Activated CD4-positive, alpha-beta T cell treated with anti-CD3 and anti-CD28 coated beads, Interleukin-2, amount 10 ng/mL, durations not matched to agents 7 days and 5 days (primary cell): ENCODE data around the gene WDR70. TPM values are rescaled to one million over a fixed set of nuclear protein-coding genes. Genes with fewer than 3 reads are reported as not detected.
"Not testable (repeated sequence)": the region's sequence is repeated elsewhere in the genome, so short reads cannot be mapped to it uniquely, and the experiment has no call there.

ENCODE experiments used
- CTCF ChIA-PET: fragments of 350-600 bp; sonication (Branson Sonifier 250); formaldehyde crosslinking; loops from one replicate; lab custom pipeline; 2021; ENCODE audit warnings: antibody characterized with exemption; lab: Charles Lee
- POLR2A ChIA-PET: fragments of 350-600 bp; sonication (Branson Sonifier 250); formaldehyde crosslinking; loops from one replicate; lab custom pipeline; 2021; ENCODE audit warnings: antibody characterized with exemption; lab: Charles Lee
- DNase-seq: peaks from one replicate; pipeline ENCODE4 v3.0.0-alpha.2; 2020
- H3K27ac Mint-ChIP-seq: one replicate; pipeline ENCODE4 v1.8.0; 2021; ENCODE audit warnings: mild to moderate bottlenecking, moderate library complexity, mixed read lengths
- H3K27me3 Mint-ChIP-seq: one replicate; pipeline ENCODE4 v1.8.0; 2021; ENCODE audit warnings: mixed read lengths
- H3K36me3 Mint-ChIP-seq: one replicate; pipeline ENCODE4 v1.8.0; 2021; ENCODE audit warnings: low read depth, mixed read lengths
- H3K4me1 Mint-ChIP-seq: one replicate; pipeline ENCODE4 v1.8.0; 2021; ENCODE audit warnings: mixed read lengths
- H3K4me3 Mint-ChIP-seq: one replicate; pipeline ENCODE4 v1.8.0; 2021; ENCODE audit warnings: mild to moderate bottlenecking, moderate library complexity, mixed read lengths
- H3K9me3 Mint-ChIP-seq: one replicate; pipeline ENCODE4 v1.8.0; 2021; ENCODE audit warnings: mixed read lengths
- total RNA-seq, 2 experiments: library from RNA; stranded (reverse); gene quantifications; one replicate each; pipeline ENCODE4 v1.2.3, GENCODE V29; 2021

Gene WDR70
- total RNA-seq, 2 experiments from 2014 or later: 31.8 to 38.3 TPM

DNA sequence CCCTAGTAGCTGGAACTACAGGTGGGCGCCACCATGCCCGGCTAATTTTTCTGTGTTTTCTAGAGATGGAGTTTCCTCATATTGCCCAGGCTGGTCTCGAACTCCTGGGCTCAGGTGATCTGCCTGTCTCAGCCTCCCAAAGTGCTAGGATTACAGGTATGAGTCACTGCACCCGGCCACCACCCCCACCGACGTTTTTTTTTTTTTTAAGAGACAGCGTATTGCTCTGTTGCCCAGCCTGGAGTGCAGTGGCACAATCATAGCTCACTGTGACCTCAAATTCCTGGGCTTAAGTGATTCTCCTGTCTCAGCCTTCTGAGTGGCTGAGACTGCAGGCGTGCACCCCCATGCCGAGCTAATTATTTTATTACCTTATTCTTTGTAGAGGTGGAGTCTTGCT, 38.2 kb downstream of the WDR70 start:
- H3K27ac Mint-ChIP-seq: no peak overlapping the region
- no peak overlapping the region for H3K4me3 Mint-ChIP-seq
- H3K9me3 Mint-ChIP-seq: no peaks in the 10 kb centered on the region
- CTCF ChIA-PET: interaction anchor here (1.0 kb wide), 1 partner anchor 12 kb away, joined by 3 read pairs; no protein-coding TSS in a partner anchor
- peaks cover 17% of the 10 kb centered on the region for H3K36me3 Mint-ChIP-seq
- H3K4me1 Mint-ChIP-seq: peaks cover 3% of the 10 kb centered on the region
- no peak for DNase-seq
- H3K27me3 Mint-ChIP-seq: no peaks in the 10 kb centered on the region
- POLR2A ChIA-PET: no interaction called here

DNA sequence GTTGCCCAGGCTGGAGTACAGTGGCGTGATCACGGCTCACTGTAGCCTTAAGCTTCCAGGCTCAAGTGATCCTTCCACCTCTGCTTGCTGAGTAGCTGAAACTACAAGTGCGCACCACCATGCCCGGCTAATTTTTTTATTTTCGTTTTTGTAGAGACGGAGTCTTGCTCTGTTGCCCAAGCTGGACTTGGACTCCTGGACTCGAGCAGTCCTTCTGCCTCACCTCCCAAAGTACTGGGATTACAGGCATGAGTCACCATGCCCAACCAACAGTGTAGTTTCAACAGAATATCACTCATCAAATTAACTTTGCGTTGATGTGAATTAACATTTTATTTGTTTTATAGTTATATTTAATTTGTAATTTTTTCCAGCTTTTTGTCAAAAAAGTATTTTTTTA, 45.3 kb downstream of the WDR70 start:
- CTCF ChIA-PET: no interaction called here
- POLR2A ChIA-PET: no interaction called here
- Mint-ChIP-seq H3K4me3 (no peak overlapping the region), H3K27ac (no peak overlapping the region), H3K4me1 (peaks cover 5% of the 10 kb centered on the region), H3K27me3 (no peaks in the 10 kb centered on the region), H3K9me3 (no peaks in the 10 kb centered on the region), H3K36me3 (peaks cover 10% of the 10 kb centered on the region)
- no peak for DNase-seq

DNA sequence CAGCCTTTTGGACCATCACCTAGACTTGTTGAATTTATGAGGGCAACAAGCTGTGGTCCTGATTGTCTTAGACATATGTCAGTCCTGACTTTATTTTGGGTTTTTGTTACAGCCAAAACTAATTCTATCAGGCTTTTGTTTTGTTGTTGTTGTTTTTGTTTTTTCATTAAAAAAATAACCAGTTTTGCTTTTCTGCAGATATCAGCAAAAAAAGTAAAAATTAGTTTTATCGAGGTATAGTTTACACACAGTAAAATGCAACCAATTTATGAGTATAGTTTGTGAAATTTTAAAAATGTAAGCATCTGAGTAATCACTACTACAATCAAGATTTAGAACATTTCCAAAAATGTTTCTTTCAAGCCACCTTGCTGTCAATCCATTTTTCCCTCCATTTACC, 48.9 kb downstream of the WDR70 start:
- POLR2A ChIA-PET: no interaction called here

DNA sequence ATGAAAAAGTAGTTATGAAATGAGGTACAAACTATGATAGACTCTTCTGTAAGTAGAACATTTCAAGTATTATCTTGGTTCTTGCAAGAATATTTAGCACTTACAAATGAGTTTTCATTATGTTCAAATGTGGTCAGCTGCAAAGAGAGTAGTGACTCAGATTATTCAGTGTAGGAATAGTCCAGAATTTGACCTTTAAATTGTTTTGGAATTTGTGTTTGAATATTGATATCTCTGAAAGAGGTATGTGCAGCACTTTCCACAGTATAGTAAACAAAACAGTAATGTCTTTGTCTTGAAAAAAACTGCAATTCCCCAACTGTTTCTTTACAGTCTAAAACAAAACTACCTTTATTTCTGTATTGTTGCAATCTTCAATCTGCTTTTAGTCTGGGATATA, 56.1 kb downstream of the WDR70 start:
- DNase-seq: no peak
- Mint-ChIP-seq H3K9me3 (no peaks in the 10 kb centered on the region), H3K4me1 (no peaks in the 10 kb centered on the region), H3K27me3 (no peaks in the 10 kb centered on the region), H3K36me3 (peaks cover 22% of the 10 kb centered on the region), H3K4me3 (no peak overlapping the region), H3K27ac (no peak overlapping the region)
- POLR2A ChIA-PET: no interaction called here
- CTCF ChIA-PET: interaction anchor here (0.6 kb wide), 1 partner anchor 475 kb away, joined by 3 read pairs; no protein-coding TSS in a partner anchor

More for the DNA sequence above, 48.9 kb downstream of the WDR70 start:
- H3K36me3 Mint-ChIP-seq: peaks cover 10% of the 10 kb centered on the region
- no peaks in the 10 kb centered on the region for H3K9me3 Mint-ChIP-seq
- no peak for DNase-seq
- no peak overlapping the region for H3K4me3 Mint-ChIP-seq
- H3K27me3 Mint-ChIP-seq: no peaks in the 10 kb centered on the region
- no peak overlapping the region for H3K27ac Mint-ChIP-seq
- CTCF ChIA-PET: no interaction called here
- H3K4me1 Mint-ChIP-seq: peaks cover under 1% of the 10 kb centered on the region

DNA sequence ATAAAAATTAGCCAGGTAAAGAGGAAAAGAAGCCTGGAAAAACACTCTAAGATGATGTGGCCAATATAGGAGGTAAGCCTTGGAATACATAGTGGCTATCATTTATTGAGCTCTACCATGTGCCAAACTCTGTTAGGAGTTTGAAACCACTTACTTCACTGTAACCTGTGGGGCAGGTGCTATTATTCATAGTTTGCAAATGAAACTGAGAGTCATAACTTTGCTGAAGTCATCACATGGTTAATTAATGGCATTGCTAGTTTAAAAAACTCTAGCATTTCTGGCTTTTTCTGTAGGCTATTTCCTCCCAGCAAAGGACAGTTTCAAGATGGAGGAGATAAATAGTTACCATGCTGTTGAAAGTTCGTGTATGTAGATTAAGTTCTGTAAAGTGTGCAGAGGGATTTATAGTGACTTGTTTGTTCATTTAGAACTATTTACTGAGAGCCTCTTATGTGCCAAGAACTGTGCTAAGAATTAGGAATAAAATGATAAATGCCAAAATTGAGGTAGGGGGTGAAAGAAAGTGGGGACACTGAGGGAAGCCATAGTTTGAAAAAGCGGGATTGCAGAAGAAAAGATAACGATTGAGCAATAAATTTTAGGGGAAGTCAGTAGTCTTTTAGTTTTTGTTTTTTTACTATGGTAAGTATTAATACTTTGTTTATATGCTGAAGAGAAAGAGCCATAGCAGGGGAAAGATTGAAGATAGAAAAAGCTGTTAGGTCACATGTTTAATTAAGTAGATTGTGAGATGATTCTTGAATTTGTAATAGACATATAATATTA, 57.2 kb downstream of the WDR70 start:
- Mint-ChIP-seq H3K27me3 (no peaks in the 10 kb centered on the region), H3K9me3 (no peaks in the 10 kb centered on the region), H3K4me3 (no peak overlapping the region), H3K27ac (no peak overlapping the region), H3K4me1 (no peaks in the 10 kb centered on the region), H3K36me3 (peaks cover 23% of the 10 kb centered on the region)
- POLR2A ChIA-PET: no interaction called here
- CTCF ChIA-PET: no interaction called here
- DNase-seq: no peak

DNA sequence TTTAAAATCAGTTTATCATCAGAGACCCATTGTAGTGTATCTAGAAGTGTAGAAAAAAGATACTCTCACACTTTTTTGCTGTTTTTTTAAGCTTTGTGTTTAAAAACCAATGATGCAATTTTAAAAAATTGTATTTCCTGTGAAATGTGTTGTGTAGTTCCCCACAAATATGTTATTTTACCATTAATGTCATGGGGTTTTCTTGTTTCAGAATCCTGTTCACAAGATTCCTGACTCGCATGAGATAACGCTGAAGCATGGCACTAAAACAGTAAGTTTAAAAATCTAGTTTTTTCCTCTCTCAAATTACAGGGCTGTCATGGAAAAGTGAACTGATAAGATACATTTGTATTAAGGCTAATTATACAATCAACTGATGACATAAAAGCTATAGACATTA, 58.6 kb downstream of the WDR70 start:
- Mint-ChIP-seq H3K27me3 (no peaks in the 10 kb centered on the region), H3K27ac (no peak overlapping the region), H3K4me3 (no peak overlapping the region), H3K36me3 (peaks cover 20% of the 10 kb centered on the region), H3K9me3 (no peaks in the 10 kb centered on the region), H3K4me1 (no peaks in the 10 kb centered on the region)
- ChIA-PET CTCF (no interaction called here), POLR2A (no interaction called here)
- no peak for DNase-seq

DNA sequence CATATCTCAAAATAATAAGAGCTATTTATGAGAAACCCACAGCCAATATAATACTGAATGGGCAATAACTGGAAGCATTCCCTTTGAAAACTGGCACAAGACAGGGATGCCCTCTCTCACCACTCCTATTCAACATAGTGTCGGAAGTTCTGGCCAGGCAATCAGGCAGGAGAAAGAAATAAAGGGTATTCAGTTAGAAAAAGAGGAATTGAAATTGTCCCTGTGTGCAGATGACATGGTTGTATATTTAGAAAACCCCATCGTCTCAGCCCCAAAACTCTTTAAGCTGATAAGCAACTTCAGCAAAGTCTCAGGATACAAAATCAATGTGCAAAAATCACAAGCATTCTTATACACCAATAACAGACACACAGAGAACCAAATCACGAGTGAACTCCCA, 66.7 kb downstream of the WDR70 start:
- H3K27me3 Mint-ChIP-seq, H3K4me3 Mint-ChIP-seq, H3K27ac Mint-ChIP-seq, CTCF ChIA-PET, H3K9me3 Mint-ChIP-seq, H3K4me1 Mint-ChIP-seq, POLR2A ChIA-PET, DNase-seq: not testable (repeated sequence)
- H3K36me3 Mint-ChIP-seq: peaks cover 38% of the 10 kb centered on the region

DNA sequence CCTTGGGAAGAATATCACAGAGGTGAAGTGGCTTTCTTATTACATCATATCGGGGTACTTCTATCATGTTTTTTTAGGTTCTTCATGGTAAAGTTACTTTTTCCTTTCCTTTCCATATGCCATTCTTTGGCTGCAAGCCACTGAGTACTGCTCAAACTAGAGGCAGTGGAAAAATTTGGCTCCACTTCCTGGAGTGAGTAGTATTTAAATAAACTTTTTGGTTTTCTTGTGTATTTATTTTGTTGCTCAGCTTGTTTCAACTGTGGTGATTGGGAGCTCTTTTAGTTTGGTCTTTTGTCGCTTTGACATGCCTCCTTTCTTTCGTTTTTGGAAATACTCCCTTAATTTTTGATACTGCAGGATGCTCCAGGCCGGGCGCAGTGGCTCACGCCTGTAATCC, 69.8 kb downstream of the WDR70 start:
- Mint-ChIP-seq H3K36me3 (peaks cover 50% of the 10 kb centered on the region), H3K4me3 (no peak overlapping the region), H3K27ac (no peak overlapping the region), H3K27me3 (no peaks in the 10 kb centered on the region), H3K4me1 (no peaks in the 10 kb centered on the region), H3K9me3 (peaks cover 20% of the 10 kb centered on the region)
- CTCF ChIA-PET: no interaction called here
- POLR2A ChIA-PET: no interaction called here
- no peak for DNase-seq

DNA sequence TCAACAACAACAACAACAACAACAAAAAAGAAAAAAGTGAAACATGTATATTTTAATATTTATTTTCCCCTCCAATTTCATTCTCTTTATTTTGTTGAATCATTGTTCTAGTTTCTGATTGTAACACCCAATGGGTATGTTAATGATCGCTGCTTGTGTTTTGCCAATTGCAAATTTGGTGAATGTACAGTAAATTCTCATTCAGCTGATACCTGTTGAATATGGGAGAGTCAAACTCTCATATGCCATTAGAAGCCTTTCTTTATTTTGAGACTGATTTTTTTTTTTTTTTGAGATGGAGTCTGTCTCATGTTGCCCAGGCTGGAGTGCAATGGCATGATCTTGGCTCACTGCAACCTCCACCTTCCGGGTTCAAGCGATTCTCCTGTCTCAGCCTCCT, 72.9 kb downstream of the WDR70 start:
- peaks cover 30% of the 10 kb centered on the region for H3K36me3 Mint-ChIP-seq

DNA sequence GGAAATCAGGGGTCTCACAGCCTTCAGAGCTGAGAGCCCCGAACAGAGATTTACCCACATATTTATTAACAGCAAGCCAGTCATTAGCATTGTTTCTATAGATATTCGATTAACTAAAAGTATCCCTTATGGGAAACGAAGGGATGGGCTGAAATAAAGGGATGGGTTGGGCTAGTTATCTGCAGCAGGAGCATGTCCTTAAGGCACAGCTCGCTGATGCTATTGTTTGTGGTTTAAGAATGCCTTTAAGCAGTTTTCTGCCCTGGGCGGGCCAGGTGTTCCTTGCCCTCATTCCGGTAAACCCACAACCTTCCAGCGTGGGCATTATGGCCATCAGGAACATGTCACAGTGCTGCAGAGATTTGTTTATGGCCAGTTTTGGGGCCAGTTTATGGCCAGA, 74.1 kb downstream of the WDR70 start:
- H3K27me3 Mint-ChIP-seq, POLR2A ChIA-PET, H3K4me1 Mint-ChIP-seq, H3K27ac Mint-ChIP-seq, CTCF ChIA-PET, H3K4me3 Mint-ChIP-seq, DNase-seq: not testable (repeated sequence)
- Mint-ChIP-seq H3K9me3 (peaks cover 10% of the 10 kb centered on the region), H3K36me3 (peaks cover 25% of the 10 kb centered on the region)

More for the DNA sequence above, 72.9 kb downstream of the WDR70 start:
- H3K4me1 Mint-ChIP-seq, DNase-seq, H3K27ac Mint-ChIP-seq, H3K4me3 Mint-ChIP-seq, H3K27me3 Mint-ChIP-seq, POLR2A ChIA-PET, CTCF ChIA-PET: not testable (repeated sequence)
- H3K9me3 Mint-ChIP-seq: peaks cover 16% of the 10 kb centered on the region

DNA sequence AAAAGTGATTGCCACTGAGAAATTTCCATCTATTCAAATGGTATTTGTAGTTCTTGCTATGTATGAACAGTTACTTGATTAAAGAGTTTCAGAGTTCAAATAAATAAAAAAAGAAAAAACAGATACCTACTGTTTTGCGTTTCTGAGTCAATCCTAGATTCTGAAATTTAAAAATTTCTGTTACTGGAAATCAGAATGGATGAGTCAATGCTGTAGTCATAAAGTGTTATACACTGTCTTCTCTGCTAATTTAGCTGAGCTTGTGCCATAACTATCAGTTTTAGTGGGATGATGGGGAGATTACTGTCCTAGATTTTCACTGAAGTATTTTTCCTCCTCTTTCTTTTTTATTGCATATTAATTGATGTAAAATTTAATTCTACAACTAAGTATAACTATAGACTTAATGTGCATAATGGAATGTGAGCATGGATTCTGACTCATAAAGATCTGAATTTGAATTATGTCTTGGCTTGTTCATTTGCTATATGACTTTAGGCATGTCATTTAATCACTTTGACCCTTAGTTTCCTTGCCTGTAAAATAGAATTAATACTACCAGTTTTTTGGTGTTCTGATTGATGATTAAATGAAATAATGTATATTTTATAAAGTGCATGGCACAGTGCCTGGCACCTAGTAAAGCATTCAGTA, 75.4 kb downstream of the WDR70 start:
- H3K4me3 Mint-ChIP-seq, H3K27me3 Mint-ChIP-seq, DNase-seq, H3K4me1 Mint-ChIP-seq, H3K27ac Mint-ChIP-seq, POLR2A ChIA-PET: not testable (repeated sequence)
- H3K9me3 Mint-ChIP-seq: peaks cover 10% of the 10 kb centered on the region
- CTCF ChIA-PET: interaction anchor here (0.7 kb wide), 1 partner anchor 20 kb away, joined by 3 read pairs; no protein-coding TSS in a partner anchor
- peaks cover 21% of the 10 kb centered on the region for H3K36me3 Mint-ChIP-seq

DNA sequence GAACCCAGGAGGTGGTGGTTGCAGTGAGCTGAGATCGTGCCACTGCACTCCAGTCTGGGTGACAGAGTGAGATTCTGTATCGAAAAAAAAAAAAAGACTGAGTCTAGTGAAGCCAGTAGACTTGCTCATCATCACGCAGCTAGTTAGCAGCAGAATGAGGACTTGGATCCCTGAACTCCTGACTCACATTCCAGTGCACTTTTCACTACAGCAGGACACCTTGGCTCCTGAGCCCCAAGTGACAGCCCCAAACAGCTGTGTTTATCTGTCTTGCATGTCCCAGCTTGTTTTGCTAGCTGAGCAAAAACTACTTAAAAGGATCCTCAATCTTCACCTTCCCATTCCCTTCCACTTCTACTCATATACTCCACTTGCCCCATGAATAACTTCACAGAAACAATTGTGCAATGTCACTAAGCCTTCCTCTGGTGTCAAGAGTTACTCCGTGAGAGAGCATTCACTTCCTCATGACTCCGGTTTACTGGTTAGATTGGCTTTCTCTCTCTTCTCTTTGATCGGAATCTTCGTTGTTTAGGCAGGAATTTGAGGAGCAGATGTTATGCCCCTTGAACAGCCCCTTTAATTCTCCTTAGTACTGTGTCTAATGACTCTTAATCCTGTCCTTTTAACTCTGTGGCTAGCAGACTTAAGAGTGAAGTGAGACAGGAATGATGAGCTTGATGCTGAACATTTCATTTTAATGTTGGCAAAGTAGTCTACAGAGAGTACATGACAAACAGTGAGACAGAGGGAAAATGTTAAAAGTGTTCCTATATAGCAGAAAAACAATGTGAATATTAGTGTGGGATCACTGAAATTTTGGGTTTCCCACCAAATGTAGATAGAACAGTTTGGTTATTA, 84.3 kb downstream of the WDR70 start:
- H3K9me3 Mint-ChIP-seq, H3K4me3 Mint-ChIP-seq, POLR2A ChIA-PET, CTCF ChIA-PET, H3K27me3 Mint-ChIP-seq, DNase-seq, H3K27ac Mint-ChIP-seq, H3K4me1 Mint-ChIP-seq: not testable (repeated sequence)
- peaks cover 11% of the 10 kb centered on the region for H3K36me3 Mint-ChIP-seq

DNA sequence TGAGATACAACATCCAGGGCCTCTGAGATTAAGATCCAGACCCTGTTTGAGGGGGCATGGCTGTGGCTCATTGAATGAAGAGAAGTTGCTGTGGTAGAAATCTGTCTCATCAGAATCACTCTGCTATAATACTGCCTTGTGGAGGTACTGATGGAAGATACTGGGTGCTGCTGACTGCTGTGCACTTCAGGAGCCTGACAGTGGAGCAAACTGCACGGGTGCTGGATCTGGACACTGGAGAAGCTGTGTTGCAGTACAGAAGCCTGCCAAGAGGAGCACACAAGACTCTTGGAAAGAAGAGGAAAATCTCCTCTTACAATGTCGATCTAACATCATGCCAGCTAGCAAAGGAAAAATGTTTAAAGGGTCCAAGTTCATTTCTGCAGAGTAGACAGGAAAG, 85.5 kb downstream of the WDR70 start:
- H3K4me1 Mint-ChIP-seq, POLR2A ChIA-PET, H3K9me3 Mint-ChIP-seq, CTCF ChIA-PET, H3K27ac Mint-ChIP-seq, DNase-seq, H3K4me3 Mint-ChIP-seq, H3K27me3 Mint-ChIP-seq: not testable (repeated sequence)
- peaks cover 11% of the 10 kb centered on the region for H3K36me3 Mint-ChIP-seq
